ENCODE data around the gene HMGA1.

HMGA1 gene

GRCh38 chr6:34225551-34225950, 11.1 kb upstream of the HMGA1 start:
- Histone ChIP-seq H3K4me3 (ENCODE audit: low read depth, low read length) (no peak overlapping the region), H3K9ac (ENCODE audit: low read depth, low read length) (no peak overlapping the region), H3K36me3 (ENCODE audit: control insufficient read depth, insufficient read depth, low read length) (no peaks in the 10 kb centered on the region), H3K27me3 (ENCODE audit: control insufficient read depth, insufficient read depth, low read length) (no peaks in the 10 kb centered on the region), H3K27ac (ENCODE audit: low read depth, low read length) (no peak overlapping the region), H3K9me3 (ENCODE audit: control insufficient read depth, insufficient read depth, low read length) (no peaks in the 10 kb centered on the region), H3K4me1 (ENCODE audit: control insufficient read depth, insufficient read depth, low read length) (peaks cover 24% of the 10 kb centered on the region)

DNA sequence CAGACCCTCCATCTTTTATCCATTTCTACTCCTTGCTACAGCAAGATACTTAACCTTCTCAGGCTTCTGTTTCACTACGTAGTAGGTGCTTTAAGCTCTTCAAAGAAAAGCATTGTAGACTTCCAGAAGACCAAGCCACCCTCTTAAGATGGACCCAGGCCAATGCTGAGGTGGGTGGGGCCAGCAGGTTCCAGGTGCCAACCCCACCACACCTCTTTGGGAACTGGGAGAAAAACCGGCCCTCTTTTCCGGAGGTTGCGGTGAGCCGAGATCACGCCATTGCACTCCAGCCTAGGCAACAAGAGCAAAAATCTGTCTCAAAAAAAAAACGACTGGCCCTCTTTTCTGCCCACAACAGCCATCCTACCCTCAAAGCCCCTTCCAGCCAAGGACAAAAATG, 10.6 kb upstream of the HMGA1 start:
- H3K9ac ChIP-seq (ENCODE audit: low read depth, low read length), result no peak overlapping the region
- H3K4me1 ChIP-seq (ENCODE audit: control insufficient read depth, insufficient read depth, low read length), result peaks cover 24% of the 10 kb centered on the region

GRCh38 chr6:34226731-34227586, 9.7 kb upstream of the HMGA1 start:
- Histone ChIP-seq H3K27me3 (ENCODE audit: control insufficient read depth, insufficient read depth, low read length) (no peaks in the 10 kb centered on the region), H3K4me1 (ENCODE audit: control insufficient read depth, insufficient read depth, low read length) (peaks cover 24% of the 10 kb centered on the region), H3K4me3 (ENCODE audit: low read depth, low read length) (peak overlapping the region; percentile 6; the same call in 1 of the 2 replicates), H3K9ac (ENCODE audit: low read depth, low read length) (peak overlapping the region; percentile 11; the same call in 1 of the 2 replicates), H3K27ac (ENCODE audit: low read depth, low read length) (peak overlapping the region; percentile 91), H3K36me3 (ENCODE audit: control insufficient read depth, insufficient read depth, low read length) (no peaks in the 10 kb centered on the region), H3K9me3 (ENCODE audit: control insufficient read depth, insufficient read depth, low read length) (no peaks in the 10 kb centered on the region)

More for the DNA sequence above, 10.6 kb upstream of the HMGA1 start:
- H3K36me3 ChIP-seq (ENCODE audit: control insufficient read depth, insufficient read depth, low read length), result no peaks in the 10 kb centered on the region
- no peaks in the 10 kb centered on the region for H3K9me3 ChIP-seq (ENCODE audit: control insufficient read depth, insufficient read depth, low read length)
- no peak overlapping the region for H3K4me3 ChIP-seq (ENCODE audit: low read depth, low read length)
- H3K27ac ChIP-seq (ENCODE audit: low read depth, low read length), result no peak overlapping the region
- no peaks in the 10 kb centered on the region for H3K27me3 ChIP-seq (ENCODE audit: control insufficient read depth, insufficient read depth, low read length)

DNA sequence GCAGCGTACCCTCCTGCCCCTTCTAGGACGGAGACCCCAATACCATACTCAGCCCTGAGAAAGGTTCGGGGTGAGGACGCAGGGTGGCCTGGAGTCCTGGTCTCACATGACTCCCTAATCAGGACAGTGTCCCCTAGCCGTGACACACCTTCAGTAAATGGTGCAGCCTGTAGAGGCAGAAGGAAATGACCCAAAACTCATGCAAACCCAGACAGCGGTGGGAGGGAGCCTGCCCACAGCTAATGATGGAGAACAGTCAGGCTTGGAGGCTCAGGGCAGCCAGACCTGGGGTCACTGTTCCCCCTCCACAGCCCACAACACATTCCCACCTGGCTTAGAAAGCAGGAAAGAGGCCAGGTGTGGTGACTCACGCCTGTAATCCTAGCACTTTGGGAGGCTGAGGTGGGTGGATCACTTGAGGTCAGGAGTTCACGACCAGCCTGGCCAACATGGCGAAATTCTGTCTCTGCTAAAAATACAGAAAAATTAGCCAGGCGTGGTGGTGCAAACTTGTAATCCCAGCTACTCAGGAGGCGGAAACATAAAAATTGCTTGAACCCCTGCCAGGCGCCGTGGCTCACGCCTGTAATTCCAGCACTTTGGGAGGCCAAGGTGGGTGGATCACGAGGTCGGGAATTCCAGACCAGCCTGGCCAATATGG, 8.8 kb upstream of the HMGA1 start:
- peak overlapping the region; percentile 91 for H3K27ac ChIP-seq (ENCODE audit: low read depth, low read length)
- no peaks in the 10 kb centered on the region for H3K36me3 ChIP-seq (ENCODE audit: control insufficient read depth, insufficient read depth, low read length)
- no peaks in the 10 kb centered on the region for H3K27me3 ChIP-seq (ENCODE audit: control insufficient read depth, insufficient read depth, low read length)
- H3K9ac ChIP-seq (ENCODE audit: low read depth, low read length), result 0 out of 2 replicates have a peak overlapping the region, but pooled peaks have one; percentile 13
- H3K9me3 ChIP-seq (ENCODE audit: control insufficient read depth, insufficient read depth, low read length), result no peaks in the 10 kb centered on the region
- peaks cover 23% of the 10 kb centered on the region for H3K4me1 ChIP-seq (ENCODE audit: control insufficient read depth, insufficient read depth, low read length)
- H3K4me3 ChIP-seq (ENCODE audit: low read depth, low read length), result no peak overlapping the region

DNA sequence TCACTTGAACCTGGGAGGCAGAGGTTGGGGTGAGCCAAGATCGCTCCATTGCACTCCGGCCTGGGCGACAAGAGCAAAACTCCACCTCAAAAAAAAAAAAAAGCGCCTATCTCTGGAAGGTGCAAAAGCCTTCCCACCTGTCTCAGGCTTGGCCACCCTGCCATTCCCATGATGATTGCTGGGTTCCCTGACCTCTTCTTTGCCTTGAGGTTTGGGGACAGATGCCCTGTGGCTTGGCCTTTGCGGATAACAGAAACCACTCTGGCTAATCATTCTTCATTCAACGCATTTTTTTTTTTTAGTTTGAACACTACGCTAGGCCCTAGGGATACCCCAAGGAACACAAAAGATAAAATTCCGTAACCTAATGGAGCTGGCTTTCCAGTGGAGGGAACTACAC, 6.8 kb upstream of the HMGA1 start:
- Histone ChIP-seq H3K36me3 (ENCODE audit: control insufficient read depth, insufficient read depth, low read length) (no peaks in the 10 kb centered on the region), H3K9me3 (ENCODE audit: control insufficient read depth, insufficient read depth, low read length) (no peaks in the 10 kb centered on the region), H3K4me1 (ENCODE audit: control insufficient read depth, insufficient read depth, low read length) (peaks cover 27% of the 10 kb centered on the region), H3K9ac (ENCODE audit: low read depth, low read length) (no peak overlapping the region), H3K4me3 (ENCODE audit: low read depth, low read length) (no peak overlapping the region), H3K27ac (ENCODE audit: low read depth, low read length) (no peak overlapping the region), H3K27me3 (ENCODE audit: control insufficient read depth, insufficient read depth, low read length) (no peaks in the 10 kb centered on the region)

- H3K4me1 ChIP-seq (ENCODE audit: control insufficient read depth, insufficient read depth, low read length), result peaks cover 28% of the 10 kb centered on the region
- H3K36me3 ChIP-seq (ENCODE audit: control insufficient read depth, insufficient read depth, low read length), result no peaks in the 10 kb centered on the region
- no peak overlapping the region for H3K4me3 ChIP-seq (ENCODE audit: low read depth, low read length)
- no peak overlapping the region for H3K27ac ChIP-seq (ENCODE audit: low read depth, low read length)
- H3K27me3 ChIP-seq (ENCODE audit: control insufficient read depth, insufficient read depth, low read length), result no peaks in the 10 kb centered on the region
- H3K9me3 ChIP-seq (ENCODE audit: control insufficient read depth, insufficient read depth, low read length), result no peaks in the 10 kb centered on the region
- no peak overlapping the region for H3K9ac ChIP-seq (ENCODE audit: low read depth, low read length)
Observed at GRCh38 chr6:34230653-34231371, 5.9 kb upstream of the HMGA1 start.

GRCh38 chr6:34231566-34232336, 4.9 kb upstream of the HMGA1 start:
- Histone ChIP-seq H3K27me3 (ENCODE audit: control insufficient read depth, insufficient read depth, low read length) (no peaks in the 10 kb centered on the region), H3K4me1 (ENCODE audit: control insufficient read depth, insufficient read depth, low read length) (peaks cover 23% of the 10 kb centered on the region), H3K27ac (ENCODE audit: low read depth, low read length) (no peak overlapping the region), H3K9ac (ENCODE audit: low read depth, low read length) (no peak overlapping the region), H3K36me3 (ENCODE audit: control insufficient read depth, insufficient read depth, low read length) (no peaks in the 10 kb centered on the region), H3K9me3 (ENCODE audit: control insufficient read depth, insufficient read depth, low read length) (no peaks in the 10 kb centered on the region), H3K4me3 (ENCODE audit: low read depth, low read length) (no peak overlapping the region)

DNA sequence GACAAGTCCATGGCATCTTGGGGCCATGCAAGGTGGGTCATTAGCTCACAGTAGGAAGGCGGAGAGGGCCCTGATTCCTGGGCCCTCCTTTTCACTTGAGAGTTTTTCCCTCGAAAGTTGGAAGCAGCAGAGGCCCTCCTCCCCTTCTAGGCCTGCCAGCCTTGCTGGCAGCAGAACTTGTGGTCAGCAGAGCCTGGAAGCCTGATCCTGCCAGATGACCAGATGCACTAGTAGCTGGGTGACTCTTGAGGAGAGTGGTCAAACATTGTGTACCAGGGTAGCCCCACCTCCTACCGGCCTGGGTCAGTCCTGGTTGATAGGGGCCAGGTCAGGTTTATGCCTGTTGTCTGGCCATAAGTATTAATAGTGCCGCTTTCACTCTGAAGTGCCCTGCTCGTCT, 3.8 kb upstream of the HMGA1 start:
- peaks cover 14% of the 10 kb centered on the region for H3K4me1 ChIP-seq (ENCODE audit: control insufficient read depth, insufficient read depth, low read length)
- no peaks in the 10 kb centered on the region for H3K27me3 ChIP-seq (ENCODE audit: control insufficient read depth, insufficient read depth, low read length)
- H3K9me3 ChIP-seq (ENCODE audit: control insufficient read depth, insufficient read depth, low read length), result no peaks in the 10 kb centered on the region
- H3K9ac ChIP-seq (ENCODE audit: low read depth, low read length), result no peak overlapping the region
- H3K27ac ChIP-seq (ENCODE audit: low read depth, low read length), result peak overlapping the region; percentile 17
- H3K36me3 ChIP-seq (ENCODE audit: control insufficient read depth, insufficient read depth, low read length), result no peaks in the 10 kb centered on the region
- no peak overlapping the region for H3K4me3 ChIP-seq (ENCODE audit: low read depth, low read length)

GRCh38 chr6:34233867-34234266, 2.8 kb upstream of the HMGA1 start:
- no peaks in the 10 kb centered on the region for H3K27me3 ChIP-seq (ENCODE audit: control insufficient read depth, insufficient read depth, low read length)
- H3K4me1 ChIP-seq (ENCODE audit: control insufficient read depth, insufficient read depth, low read length), result peaks cover 14% of the 10 kb centered on the region
- H3K9ac ChIP-seq (ENCODE audit: low read depth, low read length), result no peak overlapping the region
- H3K4me3 ChIP-seq (ENCODE audit: low read depth, low read length), result 0 out of 2 replicates have a peak overlapping the region, but pooled peaks have one; percentile 60
- peaks cover 8% of the 10 kb centered on the region for H3K36me3 ChIP-seq (ENCODE audit: control insufficient read depth, insufficient read depth, low read length)
- peak overlapping the region; percentile 100 for H3K27ac ChIP-seq (ENCODE audit: low read depth, low read length)
- H3K9me3 ChIP-seq (ENCODE audit: control insufficient read depth, insufficient read depth, low read length), result no peaks in the 10 kb centered on the region

GRCh38 chr6:34234667-34235306, 1.9 kb upstream of the HMGA1 start:
- Histone ChIP-seq H3K36me3 (ENCODE audit: control insufficient read depth, insufficient read depth, low read length) (peaks cover 17% of the 10 kb centered on the region), H3K9ac (ENCODE audit: low read depth, low read length) (peak overlapping the region; percentile 99), H3K4me1 (ENCODE audit: control insufficient read depth, insufficient read depth, low read length) (peaks cover 21% of the 10 kb centered on the region), H3K4me3 (ENCODE audit: low read depth, low read length) (peak overlapping the region; percentile 60), H3K27me3 (ENCODE audit: control insufficient read depth, insufficient read depth, low read length) (no peaks in the 10 kb centered on the region), H3K9me3 (ENCODE audit: control insufficient read depth, insufficient read depth, low read length) (no peaks in the 10 kb centered on the region), H3K27ac (ENCODE audit: low read depth, low read length) (peak overlapping the region; percentile 100)
